ENCODE measurements around the gene OR2M2. TPM values are rescaled to one million over a fixed set of nuclear protein-coding genes. Genes with fewer than 3 reads are reported as not detected.

OR2M2 gene
- polyA plus RNA-seq, 1 of the 3 experiments (the other 2 are of a cell fraction) = not detected

- Histone ChIP-seq H2AFZ (ENCODE audit: low read depth) (no peak overlapping the region), H3K27ac (ENCODE audit: low read depth in 2 of 2, low read length in 1 of 2) (no peak overlapping the region), H3K4me3 (ENCODE audit: low read depth in 2 of 2, low read length in 1 of 2) (no peak overlapping the region), H3K36me3 (replicated peaks in 1 of 2; ENCODE audit: control insufficient read depth in 1 of 2, insufficient read depth in 2 of 2, low read length in 1 of 2) (no peaks in the 10 kb centered on the region), H3K9me3 (no peaks in the 10 kb centered on the region), H3K27me3 (ENCODE audit: insufficient read depth) (no peaks in the 10 kb centered on the region), H4K20me1 (ENCODE audit: insufficient read depth) (no peaks in the 10 kb centered on the region), H3F3A (replicated peaks; ENCODE audit: insufficient read depth) (no peaks in the 10 kb centered on the region), H3K9me2 (no peaks in the 10 kb centered on the region), H3K4me1 (ENCODE audit: control insufficient read depth in 1 of 2, insufficient read depth in 2 of 2, low read depth in 1 of 2, low read length in 1 of 2) (no peaks in the 10 kb centered on the region), H3K4me2 (no peak overlapping the region), H3K9ac (no peak overlapping the region), H3K79me2 (ENCODE audit: insufficient read depth) (no peaks in the 10 kb centered on the region)
- POLR2A ChIA-PET = no interaction called here
- CTCF ChIA-PET = no interaction called here
- TF ChIP-seq YY1 (IDR thresholded peaks at IDR 0.05; ENCODE audit: low read depth) (no peak), SIN3A (IDR thresholded peaks at IDR 0.05; ENCODE audit: borderline replicate concordance, low read depth, low read length) (no peak), TAF1 (IDR thresholded peaks at IDR 0.05; ENCODE audit: borderline replicate concordance, low read depth, low read length) (no peak), MXI1 (IDR thresholded peaks at IDR 0.05; ENCODE audit: low read depth, low read length) (no peak), RXRA (IDR thresholded peaks at IDR 0.05; ENCODE audit: borderline replicate concordance, low read depth) (no peak)
- TF ChIP-seq, protein P1, sequence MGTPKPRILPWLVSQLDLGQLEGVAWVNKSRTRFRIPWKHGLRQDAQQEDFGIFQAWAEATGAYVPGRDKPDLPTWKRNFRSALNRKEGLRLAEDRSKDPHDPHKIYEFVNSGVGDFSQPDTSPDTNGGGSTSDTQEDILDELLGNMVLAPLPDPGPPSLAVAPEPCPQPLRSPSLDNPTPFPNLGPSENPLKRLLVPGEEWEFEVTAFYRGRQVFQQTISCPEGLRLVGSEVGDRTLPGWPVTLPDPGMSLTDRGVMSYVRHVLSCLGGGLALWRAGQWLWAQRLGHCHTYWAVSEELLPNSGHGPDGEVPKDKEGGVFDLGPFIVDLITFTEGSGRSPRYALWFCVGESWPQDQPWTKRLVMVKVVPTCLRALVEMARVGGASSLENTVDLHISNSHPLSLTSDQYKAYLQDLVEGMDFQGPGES (IDR thresholded peaks at IDR 0.05; ENCODE audit: low read depth, low read length) = no peak
- TF ChIP-seq, protein P2, sequence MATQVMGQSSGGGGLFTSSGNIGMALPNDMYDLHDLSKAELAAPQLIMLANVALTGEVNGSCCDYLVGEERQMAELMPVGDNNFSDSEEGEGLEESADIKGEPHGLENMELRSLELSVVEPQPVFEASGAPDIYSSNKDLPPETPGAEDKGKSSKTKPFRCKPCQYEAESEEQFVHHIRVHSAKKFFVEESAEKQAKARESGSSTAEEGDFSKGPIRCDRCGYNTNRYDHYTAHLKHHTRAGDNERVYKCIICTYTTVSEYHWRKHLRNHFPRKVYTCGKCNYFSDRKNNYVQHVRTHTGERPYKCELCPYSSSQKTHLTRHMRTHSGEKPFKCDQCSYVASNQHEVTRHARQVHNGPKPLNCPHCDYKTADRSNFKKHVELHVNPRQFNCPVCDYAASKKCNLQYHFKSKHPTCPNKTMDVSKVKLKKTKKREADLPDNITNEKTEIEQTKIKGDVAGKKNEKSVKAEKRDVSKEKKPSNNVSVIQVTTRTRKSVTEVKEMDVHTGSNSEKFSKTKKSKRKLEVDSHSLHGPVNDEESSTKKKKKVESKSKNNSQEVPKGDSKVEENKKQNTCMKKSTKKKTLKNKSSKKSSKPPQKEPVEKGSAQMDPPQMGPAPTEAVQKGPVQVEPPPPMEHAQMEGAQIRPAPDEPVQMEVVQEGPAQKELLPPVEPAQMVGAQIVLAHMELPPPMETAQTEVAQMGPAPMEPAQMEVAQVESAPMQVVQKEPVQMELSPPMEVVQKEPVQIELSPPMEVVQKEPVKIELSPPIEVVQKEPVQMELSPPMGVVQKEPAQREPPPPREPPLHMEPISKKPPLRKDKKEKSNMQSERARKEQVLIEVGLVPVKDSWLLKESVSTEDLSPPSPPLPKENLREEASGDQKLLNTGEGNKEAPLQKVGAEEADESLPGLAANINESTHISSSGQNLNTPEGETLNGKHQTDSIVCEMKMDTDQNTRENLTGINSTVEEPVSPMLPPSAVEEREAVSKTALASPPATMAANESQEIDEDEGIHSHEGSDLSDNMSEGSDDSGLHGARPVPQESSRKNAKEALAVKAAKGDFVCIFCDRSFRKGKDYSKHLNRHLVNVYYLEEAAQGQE (IDR thresholded peaks at IDR 0.05; ENCODE audit: low read depth, low read length) = no peak
- WGBS (ENCODE audit: low lambda C conversion rate) = 4% methylated on average over 1 of the region's 1 CpG
- no peak for DNase-seq
Measured at GRCh38 chr1:248215880-248216279, 41.3 kb downstream of the OR2M2 start.

GRCh38 chr1:248225537-248225936 is 50.9 kb downstream of the OR2M2 start:
- Histone ChIP-seq H3K36me3 (replicated peaks in 1 of 2; ENCODE audit: control insufficient read depth in 1 of 2, insufficient read depth in 2 of 2, low read length in 1 of 2) (no peaks in the 10 kb centered on the region), H3K4me2 (no peak overlapping the region), H3K4me1 (ENCODE audit: control insufficient read depth in 1 of 2, insufficient read depth in 2 of 2, low read depth in 1 of 2, low read length in 1 of 2) (no peaks in the 10 kb centered on the region), H3K4me3 (ENCODE audit: low read depth in 2 of 2, low read length in 1 of 2) (no peak overlapping the region), H3K79me2 (ENCODE audit: insufficient read depth) (no peaks in the 10 kb centered on the region), H3F3A (replicated peaks; ENCODE audit: insufficient read depth) (no peaks in the 10 kb centered on the region), H3K27ac (ENCODE audit: low read depth in 2 of 2, low read length in 1 of 2) (no peak overlapping the region), H3K9ac (no peak overlapping the region), H3K9me3 (no peaks in the 10 kb centered on the region; the same call in 1 of the 2 replicates), H2AFZ (ENCODE audit: low read depth) (no peak overlapping the region), H4K20me1 (ENCODE audit: insufficient read depth) (no peaks in the 10 kb centered on the region), H3K9me2 (no peaks in the 10 kb centered on the region), H3K27me3 (ENCODE audit: insufficient read depth) (no peaks in the 10 kb centered on the region)
- ChIA-PET POLR2A (no interaction called here), CTCF (interaction anchor here (1.9 kb wide), 1 partner anchor 18 kb away, joined by 8 read pairs; no protein-coding TSS in a partner anchor)
- DNase-seq = no peak
- TF ChIP-seq FOSL2 (IDR thresholded peaks at IDR 0.05; ENCODE audit: borderline replicate concordance, low read depth) (no peak), FOXJ3 (CRISPR knock-in tag; IDR thresholded peaks at IDR 0.05) (no peak), TEAD4 (IDR thresholded peaks at IDR 0.05; ENCODE audit: borderline replicate concordance, insufficient read depth) (no peak), TCF12 (IDR thresholded peaks at IDR 0.05) (no peak), TAF1 (IDR thresholded peaks at IDR 0.05; ENCODE audit: borderline replicate concordance, low read depth, low read length) (no peak), USF1 (IDR thresholded peaks at IDR 0.05; ENCODE audit: borderline replicate concordance, low read depth) (no peak), POLR2AphosphoS5 (IDR thresholded peaks at IDR 0.05; ENCODE audit: low read depth, low read length) (no peak), YY1 (IDR thresholded peaks at IDR 0.05; ENCODE audit: low read depth) (no peak), JUND (IDR thresholded peaks at IDR 0.05) (no peak), SIN3A (IDR thresholded peaks at IDR 0.05; ENCODE audit: borderline replicate concordance, low read depth, low read length) (no peak), NFIC (IDR thresholded peaks at IDR 0.05; ENCODE audit: borderline replicate concordance) (no peak), ELF1 (IDR thresholded peaks at IDR 0.05) (no peak)
- TF ChIP-seq, protein P3, sequence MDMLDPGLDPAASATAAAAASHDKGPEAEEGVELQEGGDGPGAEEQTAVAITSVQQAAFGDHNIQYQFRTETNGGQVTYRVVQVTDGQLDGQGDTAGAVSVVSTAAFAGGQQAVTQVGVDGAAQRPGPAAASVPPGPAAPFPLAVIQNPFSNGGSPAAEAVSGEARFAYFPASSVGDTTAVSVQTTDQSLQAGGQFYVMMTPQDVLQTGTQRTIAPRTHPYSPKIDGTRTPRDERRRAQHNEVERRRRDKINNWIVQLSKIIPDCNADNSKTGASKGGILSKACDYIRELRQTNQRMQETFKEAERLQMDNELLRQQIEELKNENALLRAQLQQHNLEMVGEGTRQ (IDR thresholded peaks at IDR 0.05; ENCODE audit: borderline replicate concordance, low read depth, low read length) = no peak
- TF ChIP-seq, protein P4, sequence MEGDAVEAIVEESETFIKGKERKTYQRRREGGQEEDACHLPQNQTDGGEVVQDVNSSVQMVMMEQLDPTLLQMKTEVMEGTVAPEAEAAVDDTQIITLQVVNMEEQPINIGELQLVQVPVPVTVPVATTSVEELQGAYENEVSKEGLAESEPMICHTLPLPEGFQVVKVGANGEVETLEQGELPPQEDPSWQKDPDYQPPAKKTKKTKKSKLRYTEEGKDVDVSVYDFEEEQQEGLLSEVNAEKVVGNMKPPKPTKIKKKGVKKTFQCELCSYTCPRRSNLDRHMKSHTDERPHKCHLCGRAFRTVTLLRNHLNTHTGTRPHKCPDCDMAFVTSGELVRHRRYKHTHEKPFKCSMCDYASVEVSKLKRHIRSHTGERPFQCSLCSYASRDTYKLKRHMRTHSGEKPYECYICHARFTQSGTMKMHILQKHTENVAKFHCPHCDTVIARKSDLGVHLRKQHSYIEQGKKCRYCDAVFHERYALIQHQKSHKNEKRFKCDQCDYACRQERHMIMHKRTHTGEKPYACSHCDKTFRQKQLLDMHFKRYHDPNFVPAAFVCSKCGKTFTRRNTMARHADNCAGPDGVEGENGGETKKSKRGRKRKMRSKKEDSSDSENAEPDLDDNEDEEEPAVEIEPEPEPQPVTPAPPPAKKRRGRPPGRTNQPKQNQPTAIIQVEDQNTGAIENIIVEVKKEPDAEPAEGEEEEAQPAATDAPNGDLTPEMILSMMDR (IDR thresholded peaks at IDR 0.05) = no peak
- TF ChIP-seq, protein P1 (IDR thresholded peaks at IDR 0.05; ENCODE audit: low read depth, low read length) = no peak
- 16% methylated on average over 1 of the region's 1 CpG for WGBS (ENCODE audit: low lambda C conversion rate)

Data from SK-N-SH (cell line).